ENCODE measurements around the gene NOS3. TPM values are rescaled to one million over a fixed set of nuclear protein-coding genes. Genes with fewer than 3 reads are reported as not detected.

NOS3 gene
- total and polyA plus RNA-seq, 9 of the 15 experiments (the other 6 are each of a cell fraction or from before 2014, with no cell fraction given): 1.1 to 121 (median 23.6) TPM

GRCh38 chr7:150994141-150994837 is 3.5 kb downstream of the NOS3 start (continued):
- TF ChIP-seq ARID3B (CRISPR knock-in tag; IDR thresholded peaks at IDR 0.05; ENCODE audit: borderline replicate concordance) (peak; percentile 28; the same call in 1 of the 2 replicates), CC2D1A (IDR thresholded peaks at IDR 0.05) (peak; percentile 51; the same call in 1 of the 2 replicates), ZNF175 (CRISPR knock-in tag; IDR thresholded peaks at IDR 0.05; ENCODE audit: low read depth) (peak; percentile 78; the same call in 1 of the 2 replicates), STAT5A (IDR thresholded peaks at IDR 0.05; ENCODE audit: borderline replicate concordance, low read length) (peak; percentile 82), EGR1 (conservative IDR thresholded peaks at IDR 0.05) (no peak), TFAP4 (CRISPR knock-in tag; IDR thresholded peaks at IDR 0.05; ENCODE audit: borderline replicate concordance) (peak; percentile 97), HOMEZ (CRISPR knock-in tag; IDR thresholded peaks at IDR 0.05) (no peak), RERE (CRISPR knock-in tag; IDR thresholded peaks at IDR 0.05; ENCODE audit: borderline replicate concordance) (peak; percentile 19; the same call in 1 of the 2 replicates), FOXA1 (IDR thresholded peaks at IDR 0.05; ENCODE audit: borderline replicate concordance) (no peak), RBM39 (optimal IDR thresholded peaks at IDR 0.05; ENCODE audit: low read depth, low read length) (no peak), ZBTB49 (CRISPR knock-in tag; IDR thresholded peaks at IDR 0.05; ENCODE audit: borderline replicate concordance) (no peak), FOXJ2 (tag; IDR thresholded peaks at IDR 0.05) (no peak), E2F4 (CRISPR knock-in tag; IDR thresholded peaks at IDR 0.05; ENCODE audit: low read depth) (no peak)

Measured in K562 (cell line).